HG02759 (cell line): ENCODE data around the gene TTLL10.

Experiments used
- ATAC-seq: cut with Tn5 transposase; IDR thresholded peaks from one replicate; pipeline ENCODE4 v1.9.1; 2021; ENCODE audit warnings: mild to moderate bottlenecking, moderate library complexity; ENCODE audit not compliant: unreplicated experiment

The TTLL10 gene

DNA sequence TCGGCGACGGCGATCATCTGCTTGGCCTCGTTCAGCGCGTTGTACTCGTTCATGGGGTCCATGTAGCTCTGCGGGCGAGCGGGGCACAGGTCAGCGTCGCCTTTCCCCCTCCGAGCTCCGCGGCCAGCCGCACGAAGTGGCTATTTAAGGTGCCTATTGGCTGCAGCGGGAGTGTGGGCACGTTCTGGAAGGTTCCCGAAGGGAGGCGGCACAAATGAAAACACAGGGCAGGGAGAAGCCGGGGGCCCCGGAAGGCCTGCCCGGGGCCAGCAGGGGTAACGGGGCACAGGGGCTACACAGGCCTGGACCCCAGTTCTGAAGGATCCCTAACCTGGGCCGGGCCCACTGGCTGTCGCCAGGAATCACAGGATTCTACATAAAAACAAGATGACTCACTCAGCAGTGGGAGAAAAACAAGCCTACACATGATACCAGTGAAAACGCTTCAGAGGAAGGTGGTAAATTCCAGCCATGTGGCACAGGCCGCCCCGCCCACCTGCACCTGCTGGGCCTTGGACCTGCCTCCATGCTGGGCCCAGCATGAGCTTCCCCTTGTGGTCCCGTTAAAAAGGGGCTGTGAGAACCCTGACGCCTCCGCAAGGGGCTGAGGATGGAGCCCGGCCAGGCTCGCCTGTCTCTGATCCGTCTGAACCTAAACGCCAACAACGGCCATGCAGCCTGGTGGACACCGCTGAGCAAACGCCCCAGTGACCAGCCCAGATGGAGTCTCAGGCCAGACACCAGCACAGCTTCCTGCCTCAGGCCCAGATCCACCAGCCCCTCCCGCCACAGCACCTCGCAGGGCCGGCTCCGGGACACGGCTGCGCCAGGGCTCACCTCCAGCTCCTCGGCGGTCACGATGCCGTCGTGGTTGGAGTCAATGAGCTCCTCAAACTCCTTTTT, 44.2 kb downstream of the TTLL10 start:
- ATAC-seq, result no peak

GRCh38 chr1:1218524-1219200, 45.0 kb downstream of the TTLL10 start:
- no peak for ATAC-seq

DNA sequence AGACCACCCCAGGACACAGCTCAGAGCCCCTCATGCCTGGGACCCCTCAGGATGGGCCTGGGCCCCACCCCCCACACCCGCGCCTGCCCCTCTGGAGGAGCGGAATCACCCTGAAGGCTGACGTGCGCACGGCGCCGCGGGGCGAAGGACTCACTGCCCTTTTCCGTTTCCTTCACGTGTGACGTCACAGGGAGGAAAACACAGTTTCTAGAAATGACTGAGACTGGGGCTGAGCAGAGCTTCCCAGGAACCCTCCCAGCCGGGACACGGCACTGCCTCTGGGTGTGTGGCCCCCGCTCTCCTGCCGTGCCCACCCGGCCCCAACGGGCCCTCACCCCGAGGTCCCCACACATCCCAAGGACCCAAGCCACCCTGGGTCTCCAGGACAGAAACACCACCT, 45.7 kb downstream of the TTLL10 start:
- no peak for ATAC-seq

DNA sequence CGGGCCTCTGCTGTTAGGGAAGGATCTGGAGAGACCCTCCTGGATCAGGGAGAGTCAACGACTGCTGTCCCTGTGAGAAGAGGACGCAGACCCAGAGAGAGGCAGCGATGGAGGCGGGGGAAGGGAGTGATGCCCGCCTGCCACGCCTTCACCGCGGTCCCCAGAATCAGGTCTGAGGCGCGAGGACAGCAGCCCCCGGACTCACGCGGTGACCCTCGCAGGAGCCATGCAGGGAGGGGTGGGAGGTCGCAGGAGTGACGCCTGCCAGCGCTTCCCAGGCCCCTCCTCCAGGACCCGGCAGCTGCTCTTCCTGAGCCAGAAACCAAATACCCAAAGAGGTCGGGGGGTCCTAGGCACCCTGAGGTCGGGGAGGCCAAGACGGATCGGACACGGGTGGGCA, 46.5 kb downstream of the TTLL10 start:
- no peak for ATAC-seq

GRCh38 chr1:1221887-1222574, 48.4 kb downstream of the TTLL10 start:
- no peak for ATAC-seq

GRCh38 chr1:1222575-1223225, 49.0 kb downstream of the TTLL10 start:
- no peak for ATAC-seq

GRCh38 chr1:1223321-1223720, 49.6 kb downstream of the TTLL10 start:
- no peak for ATAC-seq

DNA sequence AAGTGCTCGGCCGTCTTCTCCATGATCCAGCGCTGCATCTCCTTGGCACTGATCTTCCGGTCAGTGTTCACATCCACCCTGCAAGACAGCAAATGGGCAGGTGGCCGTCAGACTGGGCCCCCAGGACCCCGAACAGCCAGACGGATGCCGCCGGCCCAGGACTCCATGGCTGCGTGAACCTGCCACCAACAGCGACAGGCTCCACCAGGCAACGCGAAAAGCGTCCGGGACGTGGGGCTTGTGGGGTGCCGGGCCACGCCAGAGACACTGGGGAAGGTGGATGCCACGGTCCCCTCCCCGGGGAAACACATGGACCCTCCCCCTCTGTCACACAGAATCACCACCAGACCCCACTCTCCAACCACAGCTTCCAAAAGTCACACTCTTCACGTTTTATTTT, 50.2 kb downstream of the TTLL10 start:
- no peak for ATAC-seq

DNA sequence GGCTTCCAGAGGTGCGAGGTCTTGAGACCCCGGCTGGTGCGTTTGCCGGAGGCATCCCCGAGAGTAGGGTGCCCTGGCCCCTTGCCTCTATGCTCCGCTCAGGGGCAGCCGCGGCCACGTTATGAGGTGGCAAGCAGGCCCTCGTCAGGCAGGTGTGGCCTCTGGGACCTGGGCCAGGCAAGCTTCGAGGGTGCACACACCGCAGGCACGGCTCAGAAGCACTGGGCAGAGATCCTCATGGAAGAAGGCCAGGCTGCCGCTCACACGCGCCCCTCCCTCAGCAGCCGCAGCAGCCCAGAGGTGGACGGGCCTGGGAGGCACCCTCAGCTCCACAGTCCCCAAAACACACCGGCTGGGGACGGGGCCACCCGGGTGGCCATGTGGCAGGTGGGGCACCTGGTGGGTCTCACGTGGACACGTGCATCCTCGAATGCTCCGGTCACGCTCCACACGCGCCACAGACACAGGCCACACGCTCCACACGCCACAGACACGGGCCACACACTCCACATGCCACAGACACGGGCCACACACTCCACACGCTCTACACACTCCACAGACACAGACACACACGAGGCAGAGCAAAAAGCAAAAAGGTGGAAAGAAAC, 51.7 kb downstream of the TTLL10 start:
- no peak for ATAC-seq

DNA sequence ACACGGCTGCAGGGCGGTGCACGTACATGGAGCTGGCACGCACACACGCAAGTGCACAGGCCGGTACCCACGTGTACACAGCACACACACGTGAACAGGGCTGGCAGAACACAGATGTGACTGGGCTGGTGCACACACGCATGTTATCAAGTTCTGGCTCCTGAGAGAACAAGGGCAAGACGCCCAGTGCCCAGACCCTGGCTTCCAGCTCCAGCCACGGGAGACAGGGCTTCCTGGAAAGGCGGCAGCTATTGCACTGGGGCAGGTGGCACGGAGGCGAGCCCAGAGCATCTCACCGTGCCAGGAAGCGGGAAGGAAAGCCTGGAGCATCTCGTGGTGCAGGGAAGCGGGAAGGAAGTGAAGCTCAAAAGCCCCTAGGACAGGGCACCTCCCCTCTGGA, 52.2 kb downstream of the TTLL10 start:
- no peak for ATAC-seq

GRCh38 chr1:1226566-1227362, 53.1 kb downstream of the TTLL10 start:
- no peak for ATAC-seq

GRCh38 chr1:1227386-1227785, 53.7 kb downstream of the TTLL10 start:
- no peak for ATAC-seq

DNA sequence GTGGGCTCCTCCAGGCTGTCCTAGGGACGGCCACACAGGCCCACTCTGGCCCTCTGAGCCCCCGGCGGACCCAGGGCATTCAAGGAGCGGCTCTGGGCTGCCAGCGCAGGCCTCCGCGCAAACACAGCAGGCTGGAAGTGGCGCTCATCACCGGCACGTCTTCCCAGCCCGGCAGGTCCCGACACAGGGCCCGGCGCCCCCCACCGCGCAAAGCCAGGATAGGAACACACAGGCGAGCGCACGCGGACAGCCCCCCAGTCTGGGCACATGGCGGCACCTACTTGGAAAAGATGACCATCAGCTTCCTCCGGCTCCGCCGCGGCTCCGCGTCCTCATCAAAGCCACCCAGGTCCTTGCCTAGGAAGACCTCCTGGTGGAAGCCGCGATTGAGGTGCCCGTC, 54.5 kb downstream of the TTLL10 start:
- ATAC-seq, result no peak

- ATAC-seq, result no peak
Observed at GRCh38 chr1:1228596-1229321, 55.1 kb downstream of the TTLL10 start.

GRCh38 chr1:1229770-1230169, 56.1 kb downstream of the TTLL10 start:
- ATAC-seq, result no peak

GRCh38 chr1:1230656-1231399, 57.1 kb downstream of the TTLL10 start:
- ATAC-seq, result no peak

GRCh38 chr1:1231400-1232207, 57.9 kb downstream of the TTLL10 start, which contains the start of gene SDF4:
SDF4 (minus strand) TSS chr1:1232001; CDS start chr1:1228772, 3,229 bp downstream.
- ATAC-seq, result peak; percentile 91
